GM18526 (cell line): ENCODE data around the gene DRC3.

Source experiments
- POLR2A ChIP-seq: IDR thresholded peaks from 3 replicates; pipeline ENCODE4 v1.6.1; 2011; ENCODE audit not compliant: insufficient read length; ENCODE audit errors: extremely low read depth

DRC3 gene, protein sequence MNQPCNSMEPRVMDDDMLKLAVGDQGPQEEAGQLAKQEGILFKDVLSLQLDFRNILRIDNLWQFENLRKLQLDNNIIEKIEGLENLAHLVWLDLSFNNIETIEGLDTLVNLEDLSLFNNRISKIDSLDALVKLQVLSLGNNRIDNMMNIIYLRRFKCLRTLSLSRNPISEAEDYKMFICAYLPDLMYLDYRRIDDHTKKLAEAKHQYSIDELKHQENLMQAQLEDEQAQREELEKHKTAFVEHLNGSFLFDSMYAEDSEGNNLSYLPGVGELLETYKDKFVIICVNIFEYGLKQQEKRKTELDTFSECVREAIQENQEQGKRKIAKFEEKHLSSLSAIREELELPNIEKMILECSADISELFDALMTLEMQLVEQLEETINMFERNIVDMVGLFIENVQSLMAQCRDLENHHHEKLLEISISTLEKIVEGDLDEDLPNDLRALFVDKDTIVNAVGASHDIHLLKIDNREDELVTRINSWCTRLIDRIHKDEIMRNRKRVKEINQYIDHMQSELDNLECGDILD

GRCh38 chr17:17972126-17972951, at the start of gene DRC3, which contains the start of gene TOM1L2:
DRC3 (plus strand) TSS chr17:17972862; CDS start chr17:17977599, 4,737 bp downstream.
TOM1L2 (minus strand) TSS chr17:17972400; CDS start chr17:17972313, 87 bp downstream.
- peak; percentile 56 for TF ChIP-seq POLR2A

DNA sequence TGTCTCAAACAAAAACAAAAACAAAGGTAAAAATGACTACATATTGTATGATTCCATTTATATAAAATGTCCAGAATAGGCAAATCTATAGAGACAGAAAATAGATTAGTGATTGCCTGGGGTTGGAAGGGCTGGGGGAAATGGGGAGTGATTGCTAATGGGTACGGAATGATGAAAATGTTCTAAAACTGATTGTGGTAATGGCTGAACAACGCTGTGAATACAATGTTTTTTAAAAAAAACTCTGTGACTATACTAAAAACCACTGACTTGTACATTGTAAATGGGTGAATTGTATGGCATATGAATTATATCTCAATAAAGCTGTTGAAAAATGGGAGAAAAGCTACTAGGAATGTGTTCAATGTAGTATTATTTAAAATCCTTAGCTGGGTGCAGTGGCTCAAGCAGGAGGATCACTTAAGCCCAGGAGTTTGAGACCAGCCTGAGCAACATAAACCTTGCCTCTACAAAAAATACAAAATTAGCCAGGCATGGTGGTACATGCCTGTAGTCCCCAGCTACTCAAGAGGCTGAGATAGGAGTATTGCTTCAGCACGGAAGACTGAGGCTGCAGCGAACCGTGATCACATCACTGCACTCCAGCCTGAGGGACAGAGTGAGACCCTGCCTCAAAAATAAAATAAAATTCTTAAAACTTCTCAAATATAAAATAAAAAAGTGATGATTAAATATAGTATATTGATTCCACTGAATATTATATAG, 48.4 kb upstream of the DRC3 start:
- no peak for TF ChIP-seq POLR2A

DNA sequence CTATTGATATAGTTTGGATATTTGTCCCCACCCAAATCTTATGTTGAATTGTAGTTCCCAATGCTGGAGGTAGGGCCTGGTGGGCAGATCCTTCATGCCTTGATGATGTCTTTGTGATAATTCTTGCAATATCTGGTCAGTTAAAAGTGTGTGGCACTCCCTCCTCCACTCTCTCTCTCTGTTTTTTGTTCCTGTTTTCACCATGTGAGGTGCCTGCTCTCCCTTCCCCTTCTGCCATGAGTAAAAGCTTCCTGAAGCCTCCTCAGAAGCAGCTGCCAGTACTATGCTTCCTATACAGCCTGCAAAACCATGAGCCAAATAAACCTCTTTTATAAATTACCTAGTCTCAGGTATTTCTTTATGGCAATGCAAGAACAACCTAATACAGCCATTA, 47.8 kb upstream of the DRC3 start:
- TF ChIP-seq POLR2A, result no peak

DNA sequence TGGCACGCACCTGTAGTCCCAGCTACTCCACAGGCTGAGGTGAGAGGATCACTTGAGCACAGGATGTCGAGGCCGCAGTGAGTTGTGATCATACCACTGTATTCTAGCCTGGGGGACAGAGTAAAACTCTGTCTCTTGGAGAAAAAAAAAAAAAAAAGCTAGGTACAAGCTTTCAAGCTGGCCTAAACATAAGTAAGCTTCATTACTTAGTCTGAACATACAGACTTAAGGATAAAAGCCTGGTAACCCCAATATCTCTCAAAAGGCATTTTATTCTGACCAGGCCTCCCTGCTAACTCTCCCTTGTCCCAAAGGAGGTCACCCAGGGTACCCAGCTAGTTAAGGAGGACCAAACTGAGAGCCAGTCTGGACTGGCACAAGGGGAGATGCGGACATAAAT, 46.6 kb upstream of the DRC3 start:
- TF ChIP-seq POLR2A, result no peak

DNA sequence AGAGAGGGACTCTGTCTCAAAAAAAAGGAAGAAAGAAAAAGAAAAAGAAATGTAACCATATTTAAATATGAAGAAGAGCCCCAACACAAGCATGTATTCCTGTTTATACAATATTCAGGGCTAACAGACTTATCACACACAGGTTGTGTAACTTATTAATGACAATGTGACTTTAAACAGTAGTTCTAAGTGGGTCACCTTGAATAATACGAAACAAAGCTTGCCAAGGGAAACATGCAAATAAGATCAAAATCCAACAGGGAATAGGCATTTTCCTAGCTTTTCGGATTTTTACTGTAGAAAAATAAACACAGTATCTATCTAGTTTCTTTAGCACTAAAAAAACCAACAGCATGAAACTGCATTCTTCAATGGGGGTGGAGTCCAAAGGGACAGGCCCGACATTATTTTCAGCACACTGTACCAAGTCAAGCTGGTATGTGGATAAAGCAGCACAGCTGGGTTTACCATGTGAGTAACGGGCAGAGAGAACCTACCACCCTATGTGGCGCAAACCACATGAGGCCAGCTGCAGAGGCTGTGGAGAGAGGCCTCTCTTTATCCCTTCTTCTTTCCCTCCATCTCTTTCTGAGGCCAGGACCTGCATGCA, 45.7 kb upstream of the DRC3 start:
- TF ChIP-seq POLR2A, result no peak

- TF ChIP-seq POLR2A, result no peak
Observed at GRCh38 chr17:17928398-17929287, 44.0 kb upstream of the DRC3 start.

GRCh38 chr17:17929655-17930380, 42.8 kb upstream of the DRC3 start:
- TF ChIP-seq POLR2A, result no peak

GRCh38 chr17:17930674-17931073, 42.0 kb upstream of the DRC3 start:
- TF ChIP-seq POLR2A, result no peak

DNA sequence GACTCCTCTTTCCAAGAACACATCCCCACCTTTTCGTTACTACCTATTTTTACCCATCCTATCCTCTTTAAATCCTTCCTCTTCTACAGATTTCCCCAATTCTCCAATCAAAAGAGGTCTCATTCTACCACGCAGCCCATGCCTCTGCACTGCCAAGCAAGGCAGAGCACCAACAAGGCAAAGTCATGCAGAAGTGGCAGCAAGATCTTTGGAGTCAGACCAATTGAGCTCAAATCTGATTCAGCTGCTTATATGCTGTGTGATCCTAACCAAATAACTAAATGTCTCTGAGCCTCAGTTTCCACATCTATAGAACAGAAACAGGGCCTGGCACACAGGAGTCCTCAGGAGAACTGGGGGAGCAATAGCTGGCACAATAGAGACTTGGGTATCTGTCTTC, 41.5 kb upstream of the DRC3 start:
- no peak for TF ChIP-seq POLR2A

- TF ChIP-seq POLR2A, result no peak
Observed at GRCh38 chr17:17933775-17934174, 38.9 kb upstream of the DRC3 start.

DNA sequence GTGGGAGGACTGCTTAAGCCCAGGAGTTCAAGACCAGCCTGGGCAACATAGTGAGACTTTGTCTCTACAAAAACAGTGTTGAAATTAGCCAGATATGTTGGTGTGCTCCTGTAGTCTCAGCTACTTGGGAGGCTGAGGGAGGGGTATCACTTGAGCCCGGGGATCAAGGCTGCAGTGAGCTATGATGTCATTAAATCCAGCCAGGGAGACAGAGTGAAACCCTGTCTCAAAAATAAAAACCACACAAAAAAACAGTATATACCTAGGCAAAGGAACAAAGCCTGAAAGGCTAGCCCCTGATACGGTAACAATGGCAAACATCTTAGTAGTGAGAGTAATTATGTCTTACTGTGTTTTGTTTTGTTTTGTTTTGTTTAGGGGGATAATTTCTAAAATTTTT, 38.4 kb upstream of the DRC3 start:
- no peak for TF ChIP-seq POLR2A

GRCh38 chr17:17934806-17935205, 37.9 kb upstream of the DRC3 start:
- no peak for TF ChIP-seq POLR2A
